ENCODE measurements around the gene FUT6.

GRCh38 chr19:5857203-5858081 is 17.9 kb upstream of the FUT6 start:
- no peak for TF ChIP-seq EZH2 (IDR thresholded peaks at IDR 0.05; ENCODE audit: borderline replicate concordance, low read length)
- no peak for TF ChIP-seq CTCF (IDR thresholded peaks at IDR 0.05; ENCODE audit: low read length)
